Loucy (cell line): ENCODE results near the gene CHST12.

ENCODE experiments used
- CTCF ChIP-seq: fragments of 200-600 bp; sonication (generic); conservative IDR thresholded peaks from 2 replicates; pipeline ENCODE4 v1.5.1; 2014; ENCODE audit warnings: mild to moderate bottlenecking, antibody characterized with exemption, low read length
- EZH2phosphoT487 ChIP-seq: fragments of 200-600 bp; IDR thresholded peaks from 2 replicates; pipeline ENCODE4 v1.6.1; 2018; ENCODE audit warnings: antibody characterized with exemption, mild to moderate bottlenecking, moderate library complexity, borderline replicate concordance

DNA sequence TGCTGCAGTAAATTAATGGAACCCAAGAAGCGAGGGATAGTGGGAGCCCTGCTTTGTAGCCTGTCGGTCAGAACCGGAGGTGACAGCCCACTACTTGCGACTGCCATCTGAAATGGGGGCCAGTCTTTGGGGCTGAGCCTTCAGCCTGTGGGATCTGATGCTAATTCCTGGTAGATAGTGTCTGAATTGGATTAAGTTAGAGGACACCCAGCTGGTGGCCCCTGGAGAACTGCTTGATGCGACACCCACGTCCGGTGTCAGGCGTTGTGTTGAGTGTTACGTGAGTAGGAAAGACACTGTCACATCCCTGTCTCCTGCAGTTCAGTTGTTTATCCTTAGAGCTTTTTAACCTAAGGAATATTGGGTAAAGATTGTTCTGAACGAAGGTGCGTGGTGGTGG lies 43.8 kb upstream of the CHST12 start:
- no peak for TF ChIP-seq CTCF
- TF ChIP-seq EZH2phosphoT487: no peak
